ENCODE measurements around the gene TACC2.

TACC2 gene

DNA sequence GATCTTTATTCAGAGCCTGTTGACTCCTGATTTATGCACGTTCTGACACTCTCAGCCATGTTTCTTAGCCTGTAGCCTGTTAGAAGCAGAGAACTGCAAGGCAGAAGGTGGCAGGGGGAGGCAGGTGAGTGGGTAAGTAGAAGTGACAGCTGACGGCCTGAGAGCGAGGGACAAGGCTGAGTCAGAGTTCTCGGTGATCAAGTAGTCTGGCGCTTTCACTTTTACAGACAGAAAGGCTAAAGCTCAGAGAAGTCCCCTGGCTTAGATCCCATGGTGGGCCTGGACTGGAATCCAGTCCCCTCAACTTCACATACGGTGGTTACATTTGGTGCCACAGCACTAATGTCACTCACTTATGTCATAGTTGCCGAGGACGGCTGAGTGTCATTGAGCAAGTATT, 139.0 kb downstream of the TACC2 start:
- DNase-seq: no peak

DNA sequence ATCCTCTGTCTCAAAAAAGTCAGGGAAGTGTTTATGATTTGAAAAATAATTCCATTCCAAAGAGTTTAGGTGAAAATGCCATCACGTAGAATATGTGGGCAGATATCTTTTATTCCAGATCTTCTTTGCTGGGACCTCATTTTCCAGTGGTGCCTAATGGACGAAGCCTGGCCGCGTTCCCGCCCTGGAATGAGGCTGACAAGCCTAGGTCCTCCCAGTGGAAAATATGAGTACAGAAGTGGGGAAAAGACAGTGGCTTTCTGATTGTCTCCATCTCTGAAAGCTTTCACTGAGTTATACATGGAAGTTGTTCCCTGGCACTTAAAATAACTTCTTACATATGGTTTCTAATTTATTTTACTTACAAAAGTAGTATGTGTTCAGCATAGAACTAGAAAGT, 139.4 kb downstream of the TACC2 start:
- DNase-seq: no peak

DNA sequence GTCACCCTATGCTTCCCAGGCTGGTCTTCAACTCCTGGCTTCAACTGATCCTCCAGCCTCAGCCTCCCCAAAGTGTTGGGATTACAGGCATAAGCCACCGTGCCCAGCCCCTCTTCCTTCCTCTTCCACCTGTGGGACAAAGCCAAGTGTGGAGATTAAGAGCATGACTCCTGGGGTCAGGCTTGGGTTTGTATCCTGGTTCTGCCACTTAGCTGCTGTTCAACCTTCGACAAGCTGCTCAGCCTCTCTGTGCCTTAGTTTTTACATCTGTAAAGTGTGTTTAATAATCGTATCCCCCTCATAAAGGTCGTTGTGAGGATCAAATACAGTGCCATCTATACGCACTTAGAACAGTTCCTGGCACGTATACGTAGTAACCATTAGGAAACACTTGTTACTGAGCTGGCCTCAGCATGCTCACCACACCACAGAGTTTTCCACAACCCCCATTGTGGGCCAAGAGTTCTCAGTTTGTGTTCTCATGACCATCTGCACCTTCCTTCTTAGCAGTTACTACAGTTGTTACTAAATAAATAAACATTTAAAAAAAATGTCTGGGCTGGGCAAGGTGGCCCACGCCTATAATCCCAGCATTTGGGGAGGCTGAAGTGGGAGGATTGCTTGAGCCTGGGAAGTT, 141.6 kb downstream of the TACC2 start:
- no peak for DNase-seq

- DNase-seq: no peak
These were observed 143.4 kb downstream of the TACC2 start for GRCh38 chr10:122132331-122132755.

- no peak for DNase-seq
These were observed 144.1 kb downstream of the TACC2 start for GRCh38 chr10:122132882-122133565.

DNA sequence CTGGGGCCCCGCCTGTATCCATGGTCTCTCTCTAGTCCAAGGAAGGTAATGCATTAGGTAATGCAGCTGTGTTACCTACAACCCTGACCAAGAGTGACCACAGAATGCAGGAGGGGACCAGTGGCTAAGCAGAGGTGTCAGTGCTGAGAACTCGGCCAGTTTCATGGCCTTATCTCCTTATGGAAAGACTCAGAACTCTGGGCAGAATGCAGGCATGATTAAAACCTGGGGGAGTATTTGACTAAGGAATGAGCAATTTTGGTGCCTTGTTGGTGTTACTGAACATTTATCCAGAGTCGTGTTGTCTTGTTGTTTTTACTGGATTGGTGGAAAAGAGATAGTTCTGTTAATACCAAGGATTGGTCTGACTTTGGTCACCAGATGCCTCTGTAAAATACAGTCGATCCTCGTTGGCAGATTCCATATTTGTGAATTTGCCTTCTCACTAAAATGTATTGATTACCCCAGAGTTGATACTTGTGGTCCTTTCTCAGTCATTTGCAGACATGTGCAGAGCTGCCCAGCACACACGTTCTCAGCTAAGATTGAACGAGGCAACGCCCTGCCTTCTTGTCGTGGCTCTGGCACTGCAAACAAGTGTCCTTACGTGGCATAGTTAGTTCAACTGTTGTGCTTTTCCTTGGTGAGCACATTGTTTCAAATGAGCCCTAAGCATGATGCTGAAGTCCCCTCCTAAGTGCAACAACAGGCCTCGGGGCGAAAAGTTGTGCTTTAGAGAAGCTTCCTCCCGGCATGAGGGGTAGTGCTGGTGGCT, 146.5 kb downstream of the TACC2 start:
- DNase-seq: no peak

- DNase-seq: no peak
These were observed 150.1 kb downstream of the TACC2 start for GRCh38 chr10:122138831-122139625.

DNA sequence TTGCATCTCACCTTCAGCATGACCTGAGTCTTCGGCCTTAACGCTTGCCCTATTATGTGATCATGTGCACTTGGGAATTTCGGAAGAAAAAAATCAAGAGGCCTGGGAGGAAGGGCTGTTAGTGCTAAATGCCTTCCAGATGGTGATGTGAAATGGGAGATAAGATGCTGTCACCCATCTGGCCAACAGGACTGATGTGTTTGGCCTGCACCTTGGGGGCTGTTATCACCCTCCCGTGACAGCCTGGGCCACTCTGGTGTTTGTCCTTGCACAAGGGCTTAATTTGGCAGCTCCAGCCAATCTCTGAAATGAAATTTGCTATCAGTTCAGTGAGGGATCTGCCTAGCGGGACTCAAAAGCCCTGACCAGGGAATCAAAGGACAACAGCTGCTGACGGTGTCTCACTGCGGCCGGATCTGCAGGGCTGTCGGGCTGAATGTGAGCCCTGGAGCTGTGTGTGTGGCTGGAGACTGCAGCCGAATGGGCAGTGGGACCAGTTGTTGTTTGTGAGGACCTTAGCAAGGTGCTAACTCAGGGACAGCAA, 150.7 kb downstream of the TACC2 start:
- no peak for DNase-seq

GRCh38 chr10:122140461-122140902, 151.5 kb downstream of the TACC2 start:
- no peak for DNase-seq

GRCh38 chr10:122140941-122141623, 152.1 kb downstream of the TACC2 start:
- no peak for DNase-seq

DNA sequence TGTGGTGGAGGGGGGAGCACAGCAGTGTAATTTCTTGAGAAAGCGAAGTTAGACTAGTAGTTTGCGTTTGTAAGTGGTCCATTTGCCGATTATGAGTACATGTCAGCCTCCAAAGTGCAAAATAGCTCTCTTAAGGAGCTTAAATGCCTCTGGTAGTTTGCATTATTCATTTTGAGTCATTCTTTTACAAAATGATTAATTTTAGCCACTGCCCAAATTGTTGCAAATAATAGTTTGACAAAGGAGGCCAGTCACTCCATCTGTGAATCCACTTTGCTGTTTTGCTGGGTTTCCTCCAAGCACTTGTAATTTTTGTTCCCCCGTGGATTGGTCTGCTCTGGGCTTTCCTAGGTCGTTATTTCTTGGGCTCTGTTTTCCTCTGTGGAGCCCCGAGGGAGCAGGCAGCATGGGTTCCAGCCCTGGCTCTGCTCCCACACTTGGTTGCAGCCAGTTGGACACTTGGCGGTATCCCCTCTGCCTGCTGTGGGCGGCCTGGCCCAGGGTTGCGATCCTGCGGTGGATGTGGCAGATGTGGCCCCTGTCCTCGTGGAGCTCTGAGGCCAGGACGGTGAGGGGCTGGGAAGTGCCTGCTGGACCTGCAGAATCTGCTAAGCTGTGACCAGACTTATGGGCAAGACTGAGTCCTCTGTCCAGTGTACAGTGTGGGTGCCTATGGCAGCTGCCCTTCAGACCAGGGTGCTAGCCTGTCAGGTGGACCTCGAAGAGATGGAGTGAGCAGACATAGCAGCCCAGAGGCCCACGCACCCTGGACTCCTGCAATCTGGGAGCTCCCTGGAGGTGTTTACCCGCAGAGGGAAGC, 153.1 kb downstream of the TACC2 start:
- DNase-seq: no peak

DNA sequence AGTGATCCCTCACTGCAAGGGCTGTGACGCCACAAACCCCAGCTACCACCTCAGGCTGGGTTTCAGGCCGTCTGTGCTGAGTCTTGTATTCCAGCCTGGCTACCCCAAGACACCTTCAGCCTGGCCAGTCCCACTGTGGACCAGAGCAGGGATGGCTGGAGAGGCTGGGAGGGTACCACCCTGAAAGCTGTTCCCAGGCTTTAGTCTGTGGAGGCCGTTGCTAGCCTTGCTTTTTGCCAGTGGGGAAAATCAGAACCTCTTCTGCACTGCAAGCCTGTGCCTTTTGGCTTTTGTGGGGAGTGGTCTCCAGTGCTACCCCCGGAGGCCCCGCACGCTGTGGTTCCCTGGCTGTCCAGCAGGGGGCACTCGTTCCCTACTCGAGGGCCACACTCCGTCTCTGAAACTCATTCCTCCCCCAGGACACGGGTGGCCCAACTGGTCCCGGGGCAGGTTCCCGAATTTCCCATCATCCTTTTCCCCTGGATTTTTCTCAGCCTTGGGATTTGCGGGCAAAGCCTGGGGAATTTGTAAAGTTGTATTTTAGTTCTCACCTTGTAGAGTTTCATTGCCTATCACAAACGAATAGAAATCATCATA, 153.8 kb downstream of the TACC2 start:
- peak in 1 of 2 experiments; percentile 4 for DNase-seq

DNA sequence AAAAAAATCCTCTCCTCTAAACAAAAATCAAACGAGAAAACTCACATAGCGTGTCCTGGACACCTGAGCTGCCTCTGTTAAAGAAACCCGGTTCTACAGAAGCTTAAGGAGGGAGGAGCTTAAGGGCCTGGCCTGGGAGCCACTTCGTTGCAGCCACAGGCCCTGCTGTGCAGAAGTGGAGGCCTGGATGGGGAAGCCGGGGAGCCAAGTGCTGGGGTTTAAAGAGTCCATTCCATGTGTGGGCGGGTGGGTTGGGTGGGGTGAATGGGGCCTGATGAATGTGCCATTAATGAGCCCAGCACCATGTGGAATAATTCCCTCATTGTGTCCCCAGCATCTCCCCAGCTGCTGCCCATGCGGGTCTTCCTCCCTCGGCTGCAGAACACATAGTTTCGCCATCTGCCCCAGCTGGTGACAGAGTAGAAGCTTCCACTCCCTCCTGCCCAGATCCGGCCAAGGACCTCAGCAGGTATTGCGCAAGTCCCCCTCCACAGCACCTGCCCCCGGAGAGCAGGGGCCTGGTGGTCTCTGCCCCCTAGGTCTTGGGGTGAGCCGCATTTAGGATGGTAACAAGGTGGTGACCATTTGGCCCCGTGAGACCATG, 154.4 kb downstream of the TACC2 start:
- no peak for DNase-seq

GRCh38 chr10:122144199-122144598, 155.2 kb downstream of the TACC2 start:
- DNase-seq: no peak

DNA sequence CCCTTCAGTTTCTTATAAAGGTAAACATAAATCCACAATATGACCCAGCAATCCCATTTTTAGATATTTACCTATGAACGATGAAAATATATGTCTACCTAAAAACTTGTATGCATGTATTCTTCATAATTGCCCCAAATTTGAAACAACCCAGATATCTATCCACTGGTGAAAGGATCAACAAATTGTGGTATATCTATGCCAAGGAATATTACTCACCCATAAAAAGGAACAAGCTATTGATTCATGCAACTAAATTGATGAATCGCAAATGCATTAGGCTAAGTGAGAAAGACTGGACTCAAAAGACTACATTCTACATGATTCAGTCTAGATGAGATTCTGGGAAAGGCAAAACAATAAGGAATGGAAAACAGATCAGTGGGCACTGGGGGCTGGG, 156.2 kb downstream of the TACC2 start:
- DNase-seq: no peak

- DNase-seq: no peak
These were observed 158.7 kb downstream of the TACC2 start for GRCh38 chr10:122147663-122148062.

- DNase-seq: no peak
These were observed 160.1 kb downstream of the TACC2 start for GRCh38 chr10:122148876-122149560.

GRCh38 chr10:122149561-122150505, 160.9 kb downstream of the TACC2 start:
- no peak for DNase-seq
